NCI-H128 (cell line): ENCODE results near the gene TOMM20.

Experiments used
- DNase-seq: peaks from one replicate; lab custom pipeline; 2025; ENCODE audit not compliant: unreplicated experiment; lab: John Stamatoyannopoulos, UW

The TOMM20 gene

GRCh38 chr1:235136111-235136510, 7.5 kb upstream of the TOMM20 start:
- DNase-seq: no peak

DNA sequence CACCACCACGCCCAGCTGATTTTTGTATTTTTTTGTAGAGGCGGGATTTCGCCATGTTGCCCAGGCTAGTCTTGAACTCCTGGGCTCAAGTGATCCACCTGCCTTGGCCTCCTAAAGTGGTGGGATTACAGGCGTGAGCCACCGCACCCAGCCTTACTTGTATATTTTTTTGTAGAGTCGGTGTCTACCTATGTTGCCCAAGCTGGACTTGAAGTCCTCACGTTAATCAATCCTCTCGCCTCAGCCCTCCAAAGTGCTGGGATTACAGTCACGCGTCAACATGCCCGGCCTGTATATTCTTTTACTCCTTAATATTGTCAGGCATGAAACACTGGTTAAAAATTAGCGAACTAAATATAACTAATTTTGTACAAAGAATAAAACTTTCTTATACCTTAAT, 5.5 kb upstream of the TOMM20 start:
- DNase-seq: no peak

- no peak for DNase-seq
Observed at GRCh38 chr1:235133086-235133485, 4.4 kb upstream of the TOMM20 start.

DNA sequence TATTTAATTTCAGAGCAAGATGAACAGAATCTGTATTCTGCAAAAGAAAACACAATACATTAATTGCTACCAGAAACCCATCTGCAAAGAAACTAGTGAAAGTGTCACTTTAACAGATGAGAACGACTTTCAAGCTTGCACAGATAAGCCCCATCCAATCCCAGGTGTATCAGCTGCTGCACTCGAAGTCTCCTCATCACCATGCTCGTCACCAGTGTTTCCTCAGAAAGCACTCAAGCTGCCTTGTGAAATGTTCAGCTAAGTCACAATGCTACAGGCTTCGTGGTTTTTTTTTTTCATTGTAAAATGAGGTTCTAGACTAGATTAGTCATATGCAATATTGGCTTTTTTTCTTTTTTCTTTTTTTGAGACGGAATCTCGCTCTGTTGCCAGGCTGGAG, 3.3 kb upstream of the TOMM20 start:
- no peak for DNase-seq

DNA sequence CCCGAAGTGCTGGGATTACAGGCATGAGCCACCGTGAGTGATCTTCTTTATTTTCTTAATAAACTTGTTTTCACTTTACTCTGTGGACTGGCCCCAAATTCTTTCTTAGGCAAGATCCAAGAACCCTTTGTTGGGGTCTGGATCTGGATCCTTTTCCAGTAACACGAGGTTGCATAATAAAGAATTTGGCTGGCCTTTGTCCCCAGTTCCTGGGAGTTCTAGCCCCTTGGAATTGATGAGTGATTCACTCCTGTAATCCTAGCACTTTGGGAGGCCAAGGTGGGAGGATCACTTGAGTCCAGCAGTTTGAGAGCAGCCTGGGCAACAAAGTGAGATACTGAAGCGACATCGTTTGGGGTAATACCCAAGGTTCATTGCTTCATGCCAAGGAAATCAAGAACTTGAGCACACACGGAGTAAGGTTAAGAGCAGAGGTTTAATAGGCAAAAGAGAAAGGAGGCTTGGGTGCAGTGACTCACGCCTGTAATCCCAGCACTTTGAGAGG, 2.2 kb upstream of the TOMM20 start:
- DNase-seq: no peak

- DNase-seq: no peak
Observed at GRCh38 chr1:235129774-235130570, 1.3 kb upstream of the TOMM20 start.

- no peak for DNase-seq
Observed at GRCh38 chr1:235127732-235128455, 743 bp downstream of the TOMM20 start.

DNA sequence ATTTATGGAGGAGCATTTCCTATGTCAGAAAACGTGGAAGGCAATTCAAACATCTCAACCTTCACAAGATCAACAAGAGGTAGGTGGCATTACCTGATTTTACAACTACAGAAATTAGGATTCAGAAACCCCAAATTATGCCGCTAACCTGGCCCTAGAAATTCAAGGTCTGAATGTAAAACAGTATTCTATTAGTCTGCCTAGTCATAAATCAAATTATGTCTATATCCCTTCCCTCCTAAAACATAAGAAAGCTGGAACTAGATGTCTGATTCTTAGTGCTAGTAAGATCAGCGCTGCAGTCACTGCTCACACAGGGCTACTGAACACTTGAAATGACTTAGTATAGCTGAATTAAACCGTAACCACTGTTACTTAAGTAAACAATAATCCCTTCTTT, 1.4 kb downstream of the TOMM20 start:
- DNase-seq: no peak

- no peak for DNase-seq
Observed at GRCh38 chr1:235124665-235125064, 4.0 kb downstream of the TOMM20 start.

DNA sequence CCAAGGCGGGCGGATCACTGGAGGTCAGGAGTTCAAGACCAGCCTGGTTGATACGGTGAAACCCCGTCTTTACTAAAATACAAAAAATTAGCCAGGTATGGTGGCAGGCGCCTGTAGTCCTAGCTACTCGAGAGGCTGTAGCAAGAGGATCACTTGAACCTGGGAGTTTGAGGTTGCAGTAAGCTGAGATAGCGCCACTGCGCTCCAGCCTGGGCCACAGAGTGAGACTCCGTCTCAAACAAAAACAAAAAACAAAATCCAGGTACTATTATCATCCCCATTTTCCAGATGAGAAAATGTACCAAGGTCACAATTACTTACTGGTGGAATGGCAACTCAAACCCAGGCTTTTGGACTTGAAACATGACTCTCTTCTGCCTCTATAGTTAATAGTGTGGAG, 4.5 kb downstream of the TOMM20 start:
- DNase-seq: no peak

GRCh38 chr1:235122348-235122747, 6.3 kb downstream of the TOMM20 start:
- no peak for DNase-seq

DNA sequence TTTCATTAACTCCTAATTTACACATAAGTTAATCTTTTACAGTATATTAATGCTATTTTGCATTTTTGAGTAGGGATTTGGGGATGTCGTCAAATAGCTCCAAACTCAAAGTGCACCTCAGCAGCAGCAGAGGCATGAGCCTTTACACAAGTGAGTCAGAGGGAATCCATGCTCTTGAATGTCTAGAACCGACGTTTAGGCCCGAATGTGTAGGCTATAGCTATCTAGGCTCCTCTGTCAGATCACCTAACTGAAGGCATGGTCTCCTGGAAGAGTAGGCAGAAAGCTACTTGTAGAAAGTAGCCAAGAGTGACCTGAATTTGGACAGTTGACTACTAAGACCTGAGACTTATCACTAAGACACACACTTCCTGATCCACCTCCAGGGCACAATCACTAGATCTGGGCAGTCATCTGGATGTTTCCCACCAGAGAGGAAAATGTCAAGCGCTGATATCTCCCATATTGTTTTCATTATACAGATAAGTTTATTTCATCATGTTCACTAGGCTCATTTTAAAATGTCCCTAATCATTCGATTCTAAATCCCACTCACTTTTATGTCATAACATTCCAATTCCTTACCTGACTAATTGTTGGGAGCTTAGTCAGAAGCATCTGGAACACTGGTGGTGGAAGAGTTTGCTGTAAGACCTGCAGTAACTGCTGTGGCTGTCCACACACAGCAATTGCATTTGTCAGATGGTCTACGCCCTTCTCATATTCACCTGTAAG, 15.3 kb downstream of the TOMM20 start:
- no peak for DNase-seq

DNA sequence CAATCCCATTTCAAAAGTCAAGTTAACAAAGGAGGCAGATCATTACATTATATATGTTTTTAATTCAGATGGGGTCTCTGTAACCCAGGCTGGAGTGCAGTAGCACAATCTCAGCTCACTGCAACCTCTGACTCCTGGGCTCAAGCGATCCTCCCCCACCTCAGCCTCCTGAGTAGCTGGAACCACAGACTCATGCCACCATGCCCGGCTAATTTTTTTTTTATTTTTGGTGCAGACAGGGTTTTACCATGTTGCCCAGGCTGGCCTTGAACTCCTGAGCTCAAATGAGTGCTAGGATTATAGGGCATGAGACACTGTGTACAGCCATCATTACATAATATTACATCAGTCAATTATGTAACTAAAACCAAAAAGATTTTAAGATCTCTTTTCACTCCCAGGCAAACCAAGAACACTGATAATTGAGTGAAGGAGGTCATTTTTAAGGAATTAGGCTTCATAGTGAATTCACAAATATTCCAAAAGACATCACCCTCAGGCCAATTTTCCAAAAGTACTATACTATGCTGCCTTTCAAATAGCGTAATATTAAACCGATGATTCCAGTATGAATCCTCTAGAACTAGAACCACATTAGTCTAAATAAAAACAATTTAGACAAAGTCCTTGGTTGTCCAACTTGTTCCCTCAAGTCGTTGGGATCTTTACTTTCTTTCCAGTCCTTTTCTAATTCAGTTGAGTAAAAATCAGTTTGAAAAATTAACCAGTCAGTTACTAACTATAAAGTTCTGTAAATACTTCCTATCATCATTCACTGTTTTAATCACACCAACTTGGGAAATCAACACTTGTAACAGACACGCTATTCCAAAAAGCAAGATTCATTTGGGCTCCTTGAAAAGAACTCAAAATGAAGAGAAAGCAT, 16.1 kb downstream of the TOMM20 start:
- no peak for DNase-seq

DNA sequence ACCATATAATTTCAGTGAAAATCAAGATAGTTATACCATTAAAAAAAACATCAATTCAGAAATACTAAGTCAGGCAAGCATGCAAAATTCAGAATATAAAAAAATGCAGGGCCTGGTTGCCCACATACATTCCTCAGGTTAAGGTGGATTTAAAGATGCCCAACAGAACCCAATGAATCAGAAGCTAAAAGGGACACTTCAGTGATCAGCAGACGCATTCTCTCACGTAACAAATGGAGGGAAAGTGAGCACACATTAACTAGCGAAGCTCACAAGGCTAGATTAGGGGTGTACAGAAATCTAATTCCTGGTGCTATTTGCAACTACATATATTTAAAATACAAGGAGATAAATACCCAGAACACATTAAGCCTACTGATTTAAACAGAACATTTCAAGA, 17.5 kb downstream of the TOMM20 start:
- no peak for DNase-seq

DNA sequence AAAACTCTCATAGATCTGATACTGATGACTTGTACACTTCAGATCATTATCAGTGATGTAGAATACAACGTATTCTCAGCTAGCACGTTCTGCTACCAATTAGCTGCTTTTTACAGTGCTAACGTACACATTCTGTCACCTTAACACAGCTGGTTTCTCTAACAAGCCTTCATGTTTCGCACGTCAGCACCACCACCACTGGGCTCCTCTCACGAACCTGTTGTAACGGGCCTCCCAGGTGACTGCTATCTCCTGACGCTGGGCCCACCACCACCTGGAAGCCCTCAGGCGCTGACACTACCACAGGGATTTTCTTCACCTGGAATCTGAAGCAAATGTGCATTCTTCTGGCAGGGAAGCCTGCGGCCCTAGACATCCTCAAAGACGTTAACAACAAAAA, 19.8 kb downstream of the TOMM20 start:
- DNase-seq: no peak

- no peak for DNase-seq
Observed at GRCh38 chr1:235108185-235108593, 20.4 kb downstream of the TOMM20 start.

DNA sequence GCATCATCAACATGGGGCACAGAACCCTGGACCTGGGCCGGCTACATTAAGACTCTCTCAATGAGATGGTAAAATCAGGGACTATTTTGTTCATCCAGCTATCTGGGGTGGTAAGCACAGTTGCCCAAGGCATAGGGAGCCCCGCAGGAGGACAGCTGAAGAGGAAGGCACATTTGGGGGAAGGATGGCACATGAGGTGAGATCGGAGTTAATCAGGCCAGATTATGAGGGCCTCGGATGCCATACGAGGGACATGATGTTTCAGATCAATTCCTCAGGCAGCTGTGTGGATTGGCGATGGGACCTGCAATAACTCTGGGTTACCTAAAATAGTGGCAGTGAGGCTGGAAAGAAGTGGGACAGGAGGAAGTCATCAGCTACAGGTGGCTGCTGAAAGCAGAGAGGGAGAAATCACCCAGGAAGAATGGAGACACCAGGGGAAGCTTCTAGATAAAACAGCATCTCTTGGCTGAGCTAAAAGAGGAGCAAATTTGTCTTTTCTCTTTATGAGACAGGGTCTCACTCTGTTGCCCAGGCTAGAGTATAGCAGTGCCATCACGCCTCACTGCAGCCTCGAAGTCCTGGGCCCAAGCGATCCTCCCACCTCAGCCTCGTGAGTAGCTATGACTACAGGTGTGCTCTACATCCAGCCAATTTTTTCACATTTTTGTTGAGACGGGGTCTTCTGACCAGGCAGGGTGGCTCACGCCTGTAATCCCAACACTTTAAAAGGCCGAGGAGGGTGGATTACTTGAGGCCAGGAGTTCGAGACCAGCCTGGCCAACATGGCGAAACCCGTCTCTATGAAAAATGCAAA, 21.1 kb downstream of the TOMM20 start:
- DNase-seq: no peak

GRCh38 chr1:235106457-235106856, 22.2 kb downstream of the TOMM20 start:
- no peak for DNase-seq

- DNase-seq: no peak
Observed at GRCh38 chr1:235105051-235106043, 23.3 kb downstream of the TOMM20 start.
